Measurements from ENCODE around the gene ZNF654.

ZNF654 gene

DNA sequence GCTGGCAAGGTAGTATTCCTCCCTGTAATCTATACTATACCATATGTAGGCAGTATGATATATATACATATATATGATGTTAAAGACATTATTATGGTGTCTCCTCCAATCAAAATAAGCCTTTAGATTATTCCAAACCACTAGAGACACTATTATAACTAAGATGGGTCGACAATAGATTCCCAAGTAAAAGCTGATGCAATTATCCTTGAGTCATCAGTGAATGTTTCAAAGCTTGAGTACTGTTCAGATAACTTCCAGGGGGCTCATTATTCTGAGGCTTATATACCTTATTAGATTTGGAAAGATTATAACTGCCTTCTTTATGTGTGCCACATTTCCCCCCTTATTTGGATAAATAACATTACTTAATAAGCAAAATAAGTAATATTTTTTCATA is 78.8 kb downstream of the ZNF654 start:
- Histone ChIP-seq H3K36me3 (replicated peaks; ENCODE audit: insufficient read depth, low read length) (peaks cover 9% of the 10 kb centered on the region), H3K27ac (ENCODE audit: low read length) (no peak overlapping the region), H4K20me1 (ENCODE audit: insufficient read depth, low read length) (no peaks in the 10 kb centered on the region), H3K4me2 (ENCODE audit: low read depth, low read length) (no peak overlapping the region), H3K79me2 (ENCODE audit: low read length) (no peaks in the 10 kb centered on the region), H3K27me3 (replicated peaks; ENCODE audit: insufficient read depth, low read length) (no peaks in the 10 kb centered on the region), H3K4me3 (ENCODE audit: low read length) (no peak overlapping the region), H3K4me1 (ENCODE audit: low read length) (peaks cover 11% of the 10 kb centered on the region), H3K9me3 (replicated peaks; ENCODE audit: insufficient read depth, low read length) (no peaks in the 10 kb centered on the region), H3F3A (ENCODE audit: insufficient read depth, low read length) (no peaks in the 10 kb centered on the region; the same call in 1 of the 2 replicates), H2AFZ (ENCODE audit: low read length) (no peak overlapping the region), H3K9ac (ENCODE audit: low read length) (no peak overlapping the region), H3K9me2 (replicated peaks; ENCODE audit: insufficient read depth, low read length) (no peaks in the 10 kb centered on the region)
- DNase-seq = no peak
- no peak for TF ChIP-seq EZH2phosphoT487 (IDR thresholded peaks at IDR 0.05; ENCODE audit: low read length)
- TF ChIP-seq, protein P1, sequence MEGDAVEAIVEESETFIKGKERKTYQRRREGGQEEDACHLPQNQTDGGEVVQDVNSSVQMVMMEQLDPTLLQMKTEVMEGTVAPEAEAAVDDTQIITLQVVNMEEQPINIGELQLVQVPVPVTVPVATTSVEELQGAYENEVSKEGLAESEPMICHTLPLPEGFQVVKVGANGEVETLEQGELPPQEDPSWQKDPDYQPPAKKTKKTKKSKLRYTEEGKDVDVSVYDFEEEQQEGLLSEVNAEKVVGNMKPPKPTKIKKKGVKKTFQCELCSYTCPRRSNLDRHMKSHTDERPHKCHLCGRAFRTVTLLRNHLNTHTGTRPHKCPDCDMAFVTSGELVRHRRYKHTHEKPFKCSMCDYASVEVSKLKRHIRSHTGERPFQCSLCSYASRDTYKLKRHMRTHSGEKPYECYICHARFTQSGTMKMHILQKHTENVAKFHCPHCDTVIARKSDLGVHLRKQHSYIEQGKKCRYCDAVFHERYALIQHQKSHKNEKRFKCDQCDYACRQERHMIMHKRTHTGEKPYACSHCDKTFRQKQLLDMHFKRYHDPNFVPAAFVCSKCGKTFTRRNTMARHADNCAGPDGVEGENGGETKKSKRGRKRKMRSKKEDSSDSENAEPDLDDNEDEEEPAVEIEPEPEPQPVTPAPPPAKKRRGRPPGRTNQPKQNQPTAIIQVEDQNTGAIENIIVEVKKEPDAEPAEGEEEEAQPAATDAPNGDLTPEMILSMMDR (IDR thresholded peaks at IDR 0.05; ENCODE audit: low read length) = no peak

DNA sequence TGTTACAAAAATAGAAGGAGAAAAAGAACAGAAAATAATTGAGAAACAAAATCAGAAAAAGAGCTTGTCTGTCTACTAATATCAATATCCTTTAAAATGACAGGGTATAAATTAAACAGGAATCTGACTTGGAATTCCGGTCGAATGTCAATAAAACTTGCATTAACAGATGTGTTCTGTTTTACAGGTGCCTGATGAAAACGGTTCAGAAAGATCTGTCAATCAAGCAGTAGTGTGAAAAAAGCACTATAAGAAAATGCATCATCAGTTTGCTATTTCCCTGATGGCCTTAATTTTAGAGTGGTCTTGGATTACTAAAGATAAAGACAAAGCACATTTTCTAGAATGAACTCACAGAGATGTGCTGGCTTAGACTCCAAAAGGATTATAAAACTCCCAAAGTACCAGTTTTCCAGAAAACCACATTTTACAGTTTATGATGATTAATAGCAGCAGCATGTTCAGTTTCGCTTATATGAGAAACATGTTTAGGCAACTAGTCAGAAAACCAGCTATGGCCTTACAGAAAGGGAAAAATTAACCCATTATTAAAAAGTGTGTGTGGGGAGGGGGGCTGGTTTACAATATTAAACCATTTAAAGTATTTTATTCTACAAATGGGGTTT is 82.5 kb downstream of the ZNF654 start:
- H3K4me3 ChIP-seq (ENCODE audit: low read length) = no peak overlapping the region
- H4K20me1 ChIP-seq (ENCODE audit: insufficient read depth, low read length) = no peaks in the 10 kb centered on the region
- TF ChIP-seq, protein P1 (IDR thresholded peaks at IDR 0.05; ENCODE audit: low read length) = no peak
- TF ChIP-seq EZH2phosphoT487 (IDR thresholded peaks at IDR 0.05; ENCODE audit: low read length) = no peak
- no peak for TF ChIP-seq EZH2 (optimal IDR thresholded peaks at IDR 0.05; ENCODE audit: low read depth, low read length)
- no peaks in the 10 kb centered on the region for H3K9me3 ChIP-seq (replicated peaks; ENCODE audit: insufficient read depth, low read length)
- H2AFZ ChIP-seq (ENCODE audit: low read length) = no peak overlapping the region
- H3K27ac ChIP-seq (ENCODE audit: low read length) = no peak overlapping the region
- no peak overlapping the region for H3K4me2 ChIP-seq (ENCODE audit: low read depth, low read length)
- no peaks in the 10 kb centered on the region for H3K27me3 ChIP-seq (replicated peaks; ENCODE audit: insufficient read depth, low read length)
- H3K79me2 ChIP-seq (ENCODE audit: low read length) = no peaks in the 10 kb centered on the region
- H3K9me2 ChIP-seq (replicated peaks; ENCODE audit: insufficient read depth, low read length) = no peaks in the 10 kb centered on the region
- DNase-seq = no peak
- H3F3A ChIP-seq (ENCODE audit: insufficient read depth, low read length) = no peaks in the 10 kb centered on the region
- H3K4me1 ChIP-seq (ENCODE audit: low read length) = no peaks in the 10 kb centered on the region
- H3K9ac ChIP-seq (ENCODE audit: low read length) = no peak overlapping the region
- peaks cover 9% of the 10 kb centered on the region; the same call in 1 of the 2 replicates for H3K36me3 ChIP-seq (replicated peaks; ENCODE audit: insufficient read depth, low read length)

DNA sequence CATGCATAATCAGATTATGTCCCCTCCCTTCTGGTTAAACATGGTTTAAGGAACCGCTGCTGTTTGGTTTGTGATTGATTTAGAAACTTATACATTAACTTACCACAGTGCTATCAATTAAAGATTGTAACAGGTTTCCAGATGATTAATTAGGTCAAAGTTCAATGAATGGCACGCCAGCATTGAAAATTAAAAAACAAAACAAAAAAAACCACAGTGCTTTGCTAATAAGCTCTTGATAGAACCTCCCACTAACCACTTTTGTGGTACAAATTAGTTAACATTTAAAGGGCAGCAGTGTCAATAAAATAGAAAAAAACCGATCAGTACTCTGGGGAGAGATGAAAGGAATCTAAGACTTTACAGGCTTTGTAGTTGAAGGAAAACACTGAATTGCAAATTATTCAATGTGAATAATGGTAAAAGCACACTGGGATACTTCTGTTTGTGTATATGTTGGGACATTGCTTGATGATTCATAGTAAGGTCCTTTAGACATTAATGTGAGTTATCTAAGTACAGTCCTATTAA is 83.1 kb downstream of the ZNF654 start:
- H2AFZ ChIP-seq (ENCODE audit: low read length) = no peak overlapping the region
- H3K9ac ChIP-seq (ENCODE audit: low read length) = no peak overlapping the region
- H3K36me3 ChIP-seq (replicated peaks; ENCODE audit: insufficient read depth, low read length) = peaks cover 9% of the 10 kb centered on the region; the same call in 1 of the 2 replicates
- H3K27me3 ChIP-seq (replicated peaks; ENCODE audit: insufficient read depth, low read length) = no peaks in the 10 kb centered on the region
- H3K4me3 ChIP-seq (ENCODE audit: low read length) = no peak overlapping the region
- no peaks in the 10 kb centered on the region for H3K9me2 ChIP-seq (replicated peaks; ENCODE audit: insufficient read depth, low read length)
- H3K4me2 ChIP-seq (ENCODE audit: low read depth, low read length) = no peak overlapping the region
- H3F3A ChIP-seq (ENCODE audit: insufficient read depth, low read length) = no peaks in the 10 kb centered on the region
- no peaks in the 10 kb centered on the region for H3K4me1 ChIP-seq (ENCODE audit: low read length)
- no peak for DNase-seq
- H3K27ac ChIP-seq (ENCODE audit: low read length) = no peak overlapping the region
- TF ChIP-seq EZH2phosphoT487 (IDR thresholded peaks at IDR 0.05; ENCODE audit: low read length) = no peak
- TF ChIP-seq EZH2 (optimal IDR thresholded peaks at IDR 0.05; ENCODE audit: low read depth, low read length) = no peak
- TF ChIP-seq, protein P1 (IDR thresholded peaks at IDR 0.05; ENCODE audit: low read length) = no peak
- no peaks in the 10 kb centered on the region for H3K9me3 ChIP-seq (replicated peaks; ENCODE audit: insufficient read depth, low read length)
- no peaks in the 10 kb centered on the region for H3K79me2 ChIP-seq (ENCODE audit: low read length)
- H4K20me1 ChIP-seq (ENCODE audit: insufficient read depth, low read length) = no peaks in the 10 kb centered on the region

Measured in MM.1S (cell line).